IMR-90 (cell line): ENCODE measurements around the gene HGF. TPM values are rescaled to one million over a fixed set of nuclear protein-coding genes. Genes with fewer than 3 reads are reported as not detected.
A peak's percentile ranks its signal among the peaks of the same experiment; 100 is the strongest.

Experiments
- ATAC-seq: fragments of 200-7000 bp; cut with Tn5 transposase; 2 replicates; pipeline ENCODE4 v1.9.1; 2020; ENCODE audit warnings: low read depth, mild to moderate bottlenecking, moderate library complexity
- BruUV-seq: library from RNA; stranded (reverse); fragments of 400-500 nt; replicated peaks from 2 replicates; lab custom pipeline; 2021; lab: Mats Ljungman, UMichigan
- CTCF ChIA-PET: fragments of 300-600 bp; formaldehyde crosslinking; extraction: SDS; loops from one replicate; lab custom pipeline; 2021; ENCODE audit warnings: antibody characterized with exemption; lab: Yijun Ruan, JAX
- POLR2A ChIA-PET: fragments of 300-600 bp; sonication (Branson Sonifier 250); formaldehyde crosslinking; loops from one replicate; lab custom pipeline; 2022; ENCODE audit warnings: antibody characterized with exemption; ENCODE audit not compliant: unreplicated experiment; lab: Charles Lee
- DNase-seq: peaks from one replicate; pipeline ENCODE4 v3.0.0; 2013
- H2AFZ ChIP-seq: replicated peaks from 2 replicates; pipeline ENCODE3; 2013; ENCODE audit warnings: low read length, mild to moderate bottlenecking; ENCODE audit not compliant: poor library complexity
- H2AK5ac ChIP-seq: 2 replicates; pipeline ENCODE4 v1.6.1; 2013; ENCODE audit warnings: low read depth, low read length, inconsistent platforms
- H2AK9ac ChIP-seq: replicated peaks from 2 replicates; pipeline ENCODE3; 2013; ENCODE audit warnings: mild to moderate bottlenecking, low read depth, low read length, moderate library complexity; ENCODE audit not compliant: poor library complexity
- H2BK120ac ChIP-seq: 2 replicates; pipeline ENCODE4 v1.6.1; 2013; ENCODE audit warnings: low read depth, low read length, inconsistent platforms
- H2BK15ac ChIP-seq: 3 replicates; pipeline ENCODE4 v1.6.1; 2013; ENCODE audit warnings: low read depth, low read length, inconsistent platforms
- H2BK20ac ChIP-seq: 2 replicates; pipeline ENCODE4 v1.6.1; 2013; ENCODE audit warnings: low read depth, mild to moderate bottlenecking, inconsistent platforms, low read length, moderate library complexity
- H2BK5ac ChIP-seq: 2 replicates; pipeline ENCODE4 v1.6.1; 2013; ENCODE audit warnings: mild to moderate bottlenecking, low read depth, low read length, inconsistent platforms; ENCODE audit not compliant: poor library complexity, severe bottlenecking
- H3K14ac ChIP-seq: replicated peaks from 2 replicates; pipeline ENCODE4 v1.6.1; 2013; ENCODE audit warnings: low read depth, low read length, inconsistent platforms
- H3K18ac ChIP-seq: 2 replicates; pipeline ENCODE4 v1.6.1; 2013; ENCODE audit warnings: low read depth, low read length, control low read depth
- H3K23ac ChIP-seq: 2 replicates; pipeline ENCODE4 v1.6.1; 2013; ENCODE audit warnings: low read depth, low read length, inconsistent platforms
- H3K27ac ChIP-seq: 2 replicates; pipeline ENCODE4 v1.5.1; 2013; ENCODE audit warnings: mild to moderate bottlenecking, control low read depth, low read length; ENCODE audit not compliant: insufficient read depth
- H3K27me3 ChIP-seq: 2 replicates; pipeline ENCODE4 v1.6.1; 2013; ENCODE audit warnings: low read length; ENCODE audit not compliant: control insufficient read depth, insufficient read depth
- H3K36me3 ChIP-seq: 2 replicates; pipeline ENCODE4 v1.6.1; 2013; ENCODE audit warnings: low read length, mixed read lengths; ENCODE audit not compliant: control insufficient read depth, insufficient read depth
- H3K4ac ChIP-seq: 2 replicates; pipeline ENCODE4 v1.6.1; 2013; ENCODE audit warnings: low read depth, low read length, inconsistent platforms
- H3K4me1 ChIP-seq: 2 replicates; pipeline ENCODE4 v1.6.1; 2013; ENCODE audit warnings: low read length, mixed read lengths; ENCODE audit not compliant: control insufficient read depth, insufficient read depth
- H3K4me2 ChIP-seq: 2 replicates; pipeline ENCODE4 v1.6.1; 2013; ENCODE audit warnings: low read depth, mild to moderate bottlenecking, control low read depth, low read length, moderate library complexity
- H3K4me3 ChIP-seq: 2 replicates; pipeline ENCODE4 v1.5.1; 2013; ENCODE audit warnings: low read depth, mild to moderate bottlenecking, control low read depth, low read length, moderate library complexity; ENCODE audit not compliant: insufficient read depth
- H3K56ac ChIP-seq: 2 replicates; pipeline ENCODE4 v1.6.1; 2013; ENCODE audit warnings: low read length, inconsistent platforms; ENCODE audit not compliant: insufficient read depth; ENCODE audit errors: extremely low read depth
- H3K79me1 ChIP-seq, 2 experiments: 2 replicates each; pipeline ENCODE4 v1.6.1; 2013; ENCODE audit warnings: low read length in 2 of 2, inconsistent platforms in 1 of 2, low read depth in 1 of 2
- H3K9ac ChIP-seq: 2 replicates; pipeline ENCODE4 v1.6.1; 2013; ENCODE audit warnings: low read depth, low read length, control low read depth
- H3K9me1 ChIP-seq: 2 replicates; pipeline ENCODE4 v1.6.1; 2013; ENCODE audit warnings: low read length, inconsistent platforms; ENCODE audit not compliant: insufficient read depth
- H3K9me3 ChIP-seq: 2 replicates; pipeline ENCODE4 v1.6.1; 2013; ENCODE audit warnings: low read length; ENCODE audit not compliant: control insufficient read depth, insufficient read depth
- H4K20me1 ChIP-seq: 2 replicates; pipeline ENCODE4 v1.6.1; 2013; ENCODE audit warnings: low read length, inconsistent platforms; ENCODE audit not compliant: insufficient read depth
- H4K5ac ChIP-seq: 2 replicates; pipeline ENCODE4 v1.6.1; 2013; ENCODE audit warnings: mild to moderate bottlenecking, low read depth, low read length, control low read depth
- H4K8ac ChIP-seq, 2 experiments: 2 replicates each; pipeline ENCODE4 v1.6.1; 2013; ENCODE audit warnings: low read depth in 2 of 2, low read length in 2 of 2, control low read depth in 1 of 2, inconsistent platforms in 1 of 2
- H4K91ac ChIP-seq: 2 replicates; pipeline ENCODE4 v1.6.1; 2013; ENCODE audit warnings: low read depth, low read length, inconsistent platforms; ENCODE audit not compliant: insufficient read depth
- BHLHE40 ChIP-seq: fragments of 150-350 bp; IDR thresholded peaks from 2 replicates; pipeline ENCODE4 v1.6.1; 2016; ENCODE audit warnings: mild to moderate bottlenecking, low read depth, low read length
- MAFK ChIP-seq: IDR thresholded peaks from 2 replicates; pipeline ENCODE4 v1.6.1; 2012; ENCODE audit warnings: low read depth, low read length, improper control_type of control experiment
- NFE2L2 ChIP-seq: fragments of 150-350 bp; IDR thresholded peaks from 2 replicates; pipeline ENCODE4 v1.6.1; 2016; ENCODE audit warnings: low read depth, mild to moderate bottlenecking, low read length
- WGBS, 2 experiments: methylation state at CpG; one replicate each; pipeline versions ENCODE4 v1.1.5 to v1.1.7; 2013; ENCODE audit warnings: missing lambda C conversion rate in 2 of 2; ENCODE audit not compliant: insufficient read length in 1 of 2; ENCODE audit errors: extremely low coverage in 2 of 2; 5-methylcytosine and 5-hydroxymethylcytosine counted together
- dilution Hi-C: fragments of 300-500 bp; cut with HindIII; formaldehyde crosslinking; loops from one replicate; pipeline ENCODE4 v1.14.3; 2018; ENCODE audit warnings: low sequenced_read_pairs; ENCODE audit not compliant: unreplicated experiment
- in situ Hi-C: fragments of 300-500 bp; cut with MboI; formaldehyde crosslinking; loops from 3 replicates; pipeline ENCODE4 v1.14.3; 2019; ENCODE audit warnings: low sequenced_read_pairs, inconsistent platforms, mixed read lengths
- intact Hi-C: fragments of 100-400 bp; cut with micrococcal nuclease; formaldehyde crosslinking; loops from 2 replicates; pipeline ENCODE4 v1.10.0; 2022
- polyA plus RNA-seq, 3 experiments: library from polyadenylated mRNA; depleted of rRNA; stranded (reverse); fragments of >200 nt; gene quantifications; 2 replicates each; pipeline ENCODE4 v1.2.3, GENCODE V29; 2012; ENCODE audit warnings: low replicate concordance in 1 of 3
- total RNA-seq: library from RNA; depleted of rRNA; stranded (reverse); fragments of >200 nt; gene quantifications from 2 replicates; pipeline ENCODE4 v1.2.3, GENCODE V29; 2012
- TF ChIP-seq, protein P1 (sequence below): fragments of 150-350 bp; IDR thresholded peaks from 2 replicates; pipeline ENCODE4 v1.6.1; 2017; ENCODE audit warnings: mild to moderate bottlenecking, antibody characterized with exemption, low read length, low read depth

The HGF gene
- total and polyA plus RNA-seq, 2 of the 4 experiments (the other 2 are of a cell fraction) = 16.8 to 50.9 TPM

DNA sequence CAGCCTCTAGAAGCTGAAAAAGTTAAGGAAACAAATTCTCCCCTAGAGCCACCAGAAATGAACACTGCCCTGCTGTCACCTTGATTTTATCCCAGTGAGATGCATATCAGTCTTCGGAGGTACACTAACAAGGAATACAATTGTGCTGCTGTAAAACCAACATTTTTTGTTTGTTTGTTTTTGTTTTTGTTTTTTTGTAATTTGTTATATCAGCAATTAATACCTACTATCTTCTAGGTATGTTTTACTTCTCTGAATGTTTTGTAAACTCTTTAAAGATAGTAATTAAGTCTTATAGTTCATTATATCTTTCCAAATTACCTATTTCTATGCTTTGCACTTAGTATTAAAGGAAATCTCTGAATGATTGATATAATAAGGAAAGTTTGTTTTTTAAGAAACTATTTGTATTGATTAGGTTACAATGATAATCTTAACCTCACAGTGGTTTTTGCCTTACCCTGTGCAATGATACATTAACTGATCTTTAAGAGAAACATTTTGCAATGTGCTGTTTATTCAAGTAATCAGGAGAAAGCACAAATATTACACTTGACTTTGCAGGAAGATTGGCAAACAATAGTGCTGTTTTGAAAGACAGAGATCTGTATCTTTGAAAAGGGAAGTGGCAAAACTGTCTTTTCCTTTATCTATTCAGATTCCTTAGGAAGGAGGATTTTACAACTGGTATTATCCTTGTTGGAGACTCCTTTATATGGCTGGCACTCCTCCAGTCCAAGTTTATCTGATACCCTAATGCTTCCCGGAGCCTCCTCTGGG lies 11.3 kb upstream of the HGF start:
- ChIA-PET POLR2A (no interaction called here), CTCF (no interaction called here)
- intact Hi-C loops (no loop called here), in situ Hi-C loops (no loop called here), dilution Hi-C loops (no loop called here)
- no peak for TF ChIP-seq NFE2L2
- 0 out of 2 replicates have a peak, but pooled peaks have one; percentile 38 for TF ChIP-seq MAFK
- TF ChIP-seq, protein P1, sequence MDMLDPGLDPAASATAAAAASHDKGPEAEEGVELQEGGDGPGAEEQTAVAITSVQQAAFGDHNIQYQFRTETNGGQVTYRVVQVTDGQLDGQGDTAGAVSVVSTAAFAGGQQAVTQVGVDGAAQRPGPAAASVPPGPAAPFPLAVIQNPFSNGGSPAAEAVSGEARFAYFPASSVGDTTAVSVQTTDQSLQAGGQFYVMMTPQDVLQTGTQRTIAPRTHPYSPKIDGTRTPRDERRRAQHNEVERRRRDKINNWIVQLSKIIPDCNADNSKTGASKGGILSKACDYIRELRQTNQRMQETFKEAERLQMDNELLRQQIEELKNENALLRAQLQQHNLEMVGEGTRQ = no peak
- TF ChIP-seq BHLHE40 = no peak
- Histone ChIP-seq H4K5ac (no peak overlapping the region), H3K4me2 (no peak overlapping the region), H3K9me1 (no peaks in the 10 kb centered on the region), H2AK9ac (no peak overlapping the region), H3K56ac (no peak overlapping the region), H4K20me1 (no peaks in the 10 kb centered on the region), H4K91ac (no peak overlapping the region), H3K14ac (no peak overlapping the region), H2BK20ac (no peak overlapping the region), H2AFZ (no peak overlapping the region), H3K79me1 (no peaks in the 10 kb centered on the region), H4K8ac (no peak overlapping the region), H3K9me3 (no peaks in the 10 kb centered on the region), H3K27me3 (no peaks in the 10 kb centered on the region), H3K23ac (no peak overlapping the region), H2BK120ac (no peak overlapping the region), H2BK5ac (no peak overlapping the region), H3K27ac (no peak overlapping the region), H2AK5ac (no peak overlapping the region), H3K4me1 (no peaks in the 10 kb centered on the region), H3K9ac (no peak overlapping the region), H3K4me3 (no peak overlapping the region), H3K18ac (no peak overlapping the region), H3K36me3 (no peaks in the 10 kb centered on the region), H2BK15ac (no peak overlapping the region), H3K4ac (no peak overlapping the region)
- no peak for DNase-seq
- no CpG with 5 or more reads among the region's 2 CpGs for WGBS, 2 experiments
- BruUV-seq = no TSS peak
- no peak for ATAC-seq
